ENCODE data around the gene STARD8.
"Not testable (repeated sequence)": the region's sequence is repeated elsewhere in the genome, so short reads cannot be mapped to it uniquely, and the experiment has no call there.

The STARD8 gene

GRCh38 chrX:68684919-68685304 lies 37.4 kb downstream of the STARD8 start:
- TF ChIP-seq ZFX (IDR thresholded peaks at IDR 0.05) (no peak), CTCF (conservative IDR thresholded peaks at IDR 0.05) (no peak)
- no peak overlapping the region for H3K27ac ChIP-seq

GRCh38 chrX:68685685-68686084 lies 38.2 kb downstream of the STARD8 start:
- no peak overlapping the region for H3K27ac ChIP-seq

GRCh38 chrX:68686097-68686977 lies 38.9 kb downstream of the STARD8 start:
- TF ChIP-seq ZFX (IDR thresholded peaks at IDR 0.05) (no peak), CTCF (conservative IDR thresholded peaks at IDR 0.05) (no peak)

More at GRCh38 chrX:68685685-68686084, 38.2 kb downstream of the STARD8 start:
- TF ChIP-seq ZFX (IDR thresholded peaks at IDR 0.05) (no peak), CTCF (conservative IDR thresholded peaks at IDR 0.05) (no peak)

GRCh38 chrX:68688931-68689330 lies 41.5 kb downstream of the STARD8 start:
- H3K27ac ChIP-seq = not testable (repeated sequence)

More at GRCh38 chrX:68686097-68686977, 38.9 kb downstream of the STARD8 start:
- no peak overlapping the region for H3K27ac ChIP-seq

- H3K27ac ChIP-seq = no peak overlapping the region
- TF ChIP-seq CTCF (conservative IDR thresholded peaks at IDR 0.05) (no peak), ZFX (IDR thresholded peaks at IDR 0.05) (no peak)
Observed at GRCh38 chrX:68690936-68691501, 43.6 kb downstream of the STARD8 start.

GRCh38 chrX:68691921-68692320 lies 44.5 kb downstream of the STARD8 start:
- H3K27ac ChIP-seq = no peak overlapping the region
- TF ChIP-seq CTCF (conservative IDR thresholded peaks at IDR 0.05) = no peak

GRCh38 chrX:68692651-68693050 lies 45.2 kb downstream of the STARD8 start:
- no peak for TF ChIP-seq ZFX (IDR thresholded peaks at IDR 0.05)
- TF ChIP-seq CTCF (conservative IDR thresholded peaks at IDR 0.05) = no peak
- H3K27ac ChIP-seq = no peak overlapping the region
